LNCaP clone FGC (cell line): ENCODE measurements around the gene DGKK.
"Not testable (repeated sequence)": the region's sequence is repeated elsewhere in the genome, so short reads cannot be mapped to it uniquely, and the experiment has no call there.

Source experiments
- DNase-seq: peaks from one replicate; pipeline ENCODE4 v3.0.0-alpha.2; 2011; ENCODE audit warnings: low read depth
- H3K4me3 ChIP-seq: 2 replicates; pipeline ENCODE4 v1.5.1; 2011; ENCODE audit warnings: mild to moderate bottlenecking, low read depth, low read length, control low read depth
- CTCF ChIP-seq: IDR thresholded peaks from 2 replicates; pipeline ENCODE4 v1.5.1; 2012; ENCODE audit warnings: mild to moderate bottlenecking; ENCODE audit not compliant: control insufficient read depth, insufficient read depth; ENCODE audit errors: extremely low read depth

DGKK gene

GRCh38 chrX:50333308-50333707 lies 137.3 kb downstream of the DGKK start:
- no peak overlapping the region for H3K4me3 ChIP-seq
- DNase-seq, result no peak
- no peak for TF ChIP-seq CTCF

- not testable (repeated sequence) for DNase-seq, H3K4me3 ChIP-seq
These were observed 138.0 kb downstream of the DGKK start for GRCh38 chrX:50332668-50333067.

GRCh38 chrX:50327235-50327634 lies 143.4 kb downstream of the DGKK start:
- DNase-seq, result no peak
- TF ChIP-seq CTCF, result no peak
- no peak overlapping the region for H3K4me3 ChIP-seq
